Measurements from ENCODE around the gene CLTB. TPM values are rescaled to one million over a fixed set of nuclear protein-coding genes. Genes with fewer than 3 reads are reported as not detected.
A peak's percentile ranks its signal among the peaks of the same experiment; 100 is the strongest.

The CLTB gene
- total and polyA plus RNA-seq, 2 of the 13 experiments (the other 11 are each of a cell fraction or from before 2014, with no cell fraction given), result 23.3 to 33.8 TPM

DNA sequence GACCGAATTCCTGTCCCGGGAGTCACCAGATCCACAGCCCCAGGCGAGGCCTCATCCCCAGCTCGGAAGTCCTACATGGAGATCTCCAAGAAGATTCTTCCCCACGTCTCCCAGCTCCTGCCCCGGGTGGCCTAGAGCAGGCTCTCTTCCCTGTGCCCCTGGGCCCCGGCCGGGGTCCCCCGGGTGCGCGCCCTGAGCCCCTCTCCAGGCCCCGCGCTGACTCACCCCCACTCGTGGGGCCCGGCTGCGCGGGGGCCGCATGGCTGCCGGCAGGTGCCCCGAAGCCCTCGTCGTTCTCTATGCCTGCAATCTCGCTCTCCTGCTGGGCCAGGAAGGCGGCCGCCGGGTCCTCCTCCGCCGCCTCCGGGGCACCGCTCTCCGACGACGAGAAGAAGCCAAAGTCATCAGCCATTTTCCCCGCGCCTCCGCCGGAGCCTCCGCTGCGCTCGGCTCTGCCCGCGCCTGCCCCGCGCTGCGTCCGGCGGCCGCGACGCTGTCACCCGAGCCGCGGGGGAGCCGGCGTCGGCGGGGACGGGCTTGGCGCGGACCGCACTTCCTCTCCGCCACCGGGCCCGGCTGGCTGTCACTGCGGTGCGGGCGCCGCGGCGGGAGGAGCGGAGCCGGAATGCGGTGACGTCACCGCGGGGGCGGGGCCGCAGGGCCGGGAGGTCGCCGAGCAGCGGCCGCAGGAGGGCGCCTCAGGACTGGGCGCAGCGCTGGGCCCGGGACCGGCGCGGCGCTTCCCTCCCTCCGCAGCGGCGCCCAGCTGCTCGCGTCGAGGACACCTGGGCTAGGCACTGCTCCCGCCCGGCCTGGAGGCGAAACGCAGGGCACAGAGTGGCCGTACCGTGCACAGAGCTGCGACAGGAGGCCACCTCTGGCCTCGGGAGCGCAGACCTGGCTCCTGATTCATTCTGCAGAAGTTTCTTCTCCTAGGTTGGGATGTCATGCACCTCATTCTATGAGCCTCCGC is at the start of gene CLTB (continued):
- TF ChIP-seq IRF9 (CRISPR knock-in tag; IDR thresholded peaks at IDR 0.05; ENCODE audit: borderline replicate concordance), result no peak; the same call in 1 of the 2 replicates
- no peak for TF ChIP-seq FOXP4 (CRISPR knock-in tag; IDR thresholded peaks at IDR 0.05)
- peak; percentile 81; the same call in 1 of the 2 replicates for TF ChIP-seq ZNF446 (CRISPR knock-in tag; IDR thresholded peaks at IDR 0.05)
- TF ChIP-seq PAX8 (CRISPR knock-in tag; IDR thresholded peaks at IDR 0.05; ENCODE audit: borderline replicate concordance), result peak; percentile 92; the same call in 1 of the 2 replicates
- TF ChIP-seq RFX1 (IDR thresholded peaks at IDR 0.05), result no peak
- no peak for TF ChIP-seq NFKBIZ (CRISPR knock-in tag; IDR thresholded peaks at IDR 0.05)
- peak; percentile 92 for TF ChIP-seq STAG1 (CRISPR knock-in tag; IDR thresholded peaks at IDR 0.05)
- peak; percentile 72 for TF ChIP-seq ZNF792 (CRISPR knock-in tag; IDR thresholded peaks at IDR 0.05)
- no peak for TF ChIP-seq ZNF234 (CRISPR knock-in tag; conservative IDR thresholded peaks at IDR 0.05)
- TF ChIP-seq ARID2 (CRISPR knock-in tag; IDR thresholded peaks at IDR 0.05; ENCODE audit: borderline replicate concordance), result no peak
- TF ChIP-seq NFRKB (IDR thresholded peaks at IDR 0.05), result no peak
- peak; percentile 58; the same call in 1 of the 2 replicates for TF ChIP-seq ZNF556 (CRISPR knock-in tag; IDR thresholded peaks at IDR 0.05; ENCODE audit: borderline replicate concordance)
- TF ChIP-seq CTCF (CRISPR knock-in tag; IDR thresholded peaks at IDR 0.05), result peak; percentile 83
- no peak for TF ChIP-seq TCF12 (IDR thresholded peaks at IDR 0.05)
- TF ChIP-seq TCF12 (CRISPR knock-in tag; IDR thresholded peaks at IDR 0.05), result peak; percentile 62; the same call in 1 of the 2 replicates
- TF ChIP-seq, protein P1, sequence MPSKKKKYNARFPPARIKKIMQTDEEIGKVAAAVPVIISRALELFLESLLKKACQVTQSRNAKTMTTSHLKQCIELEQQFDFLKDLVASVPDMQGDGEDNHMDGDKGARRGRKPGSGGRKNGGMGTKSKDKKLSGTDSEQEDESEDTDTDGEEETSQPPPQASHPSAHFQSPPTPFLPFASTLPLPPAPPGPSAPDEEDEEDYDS (CRISPR knock-in tag; IDR thresholded peaks at IDR 0.05), result 0 out of 2 replicates have a peak, but pooled peaks have one; percentile 20
- no peak for TF ChIP-seq JUNB (CRISPR knock-in tag; IDR thresholded peaks at IDR 0.05; ENCODE audit: borderline replicate concordance)
- TF ChIP-seq ZBTB21 (CRISPR knock-in tag; IDR thresholded peaks at IDR 0.05), result no peak
- no peak for TF ChIP-seq CEBPB (IDR thresholded peaks at IDR 0.05; ENCODE audit: borderline replicate concordance, low read depth, low read length)
- TF ChIP-seq SP2 (CRISPR knock-in tag; IDR thresholded peaks at IDR 0.05), result no peak
- TF ChIP-seq HOXD1 (CRISPR knock-in tag; IDR thresholded peaks at IDR 0.05), result 0 out of 2 replicates have a peak, but pooled peaks have one; percentile 28
- TF ChIP-seq HDAC2 (CRISPR knock-in tag; IDR thresholded peaks at IDR 0.05), result peak; percentile 73
- no peak for TF ChIP-seq KLF16 (CRISPR knock-in tag; IDR thresholded peaks at IDR 0.05)
- no peak for TF ChIP-seq STAT5B (CRISPR knock-in tag; IDR thresholded peaks at IDR 0.05)
- TF ChIP-seq ARNTL (CRISPR knock-in tag; IDR thresholded peaks at IDR 0.05), result no peak
- TF ChIP-seq ZMYM4 (CRISPR knock-in tag; IDR thresholded peaks at IDR 0.05), result peak; percentile 96
- no peak for TF ChIP-seq ZNF432 (CRISPR knock-in tag; IDR thresholded peaks at IDR 0.05; ENCODE audit: borderline replicate concordance)

All from HepG2 (cell line).